H1 (cell line): Measurements from ENCODE around the gene EXOC2. TPM values are rescaled to one million over a fixed set of nuclear protein-coding genes. Genes with fewer than 3 reads are reported as not detected.
"Not testable (repeated sequence)": the region's sequence is repeated elsewhere in the genome, so short reads cannot be mapped to it uniquely, and the experiment has no call there.

Experiments
- CTCF ChIA-PET: fragments of 300-600 bp; sonication (Branson Sonifier 250); formaldehyde crosslinking; loops from one replicate; lab custom pipeline; 2021; ENCODE audit not compliant: partially characterized antibody; lab: Charles Lee
- POLR2A ChIA-PET: fragments of 300-600 bp; sonication (Branson Sonifier 250); formaldehyde crosslinking; loops from one replicate; lab custom pipeline; 2021; ENCODE audit warnings: inconsistent platforms; ENCODE audit not compliant: partially characterized antibody; lab: Charles Lee
- DNase-seq, 2 experiments: peaks; one replicate each; pipeline versions ENCODE4 v3.0.0 to v3.0.0-alpha.2; 2010 to 2022; ENCODE audit warnings: low spot score in 2 of 2, low read depth in 1 of 2, mixed read lengths in 1 of 2
- FAIRE-seq: peaks from 2 replicates; lab custom pipeline; 2011; peaks lifted over from hg19 to GRCh38; lab: Jason Lieb, UNC
- H2AFZ ChIP-seq: 2 replicates; pipeline ENCODE4 v1.8.1; 2012; ENCODE audit warnings: low read length, inconsistent platforms
- H2AK5ac ChIP-seq: 2 replicates; pipeline ENCODE4 v1.6.1; 2013; ENCODE audit warnings: low read depth, low read length
- H2BK120ac ChIP-seq: replicated peaks from 2 replicates; pipeline ENCODE3; 2013; ENCODE audit warnings: low read depth, low read length, inconsistent platforms
- H2BK12ac ChIP-seq: 2 replicates; pipeline ENCODE4 v1.6.1; 2013; ENCODE audit warnings: low read depth, low read length
- H2BK15ac ChIP-seq: 2 replicates; pipeline ENCODE4 v1.6.1; 2013; ENCODE audit warnings: low read length
- H2BK20ac ChIP-seq: 2 replicates; pipeline ENCODE4 v1.6.1; 2013; ENCODE audit warnings: low read length
- H2BK5ac ChIP-seq: 2 replicates; pipeline ENCODE4 v1.6.1; 2013; ENCODE audit warnings: low read depth, low read length
- H3K14ac ChIP-seq: 2 replicates; pipeline ENCODE4 v1.6.1; 2013; ENCODE audit warnings: inconsistent platforms; ENCODE audit not compliant: insufficient read length
- H3K18ac ChIP-seq: 2 replicates; pipeline ENCODE4 v1.6.1; 2013; ENCODE audit warnings: low read length; ENCODE audit errors: extremely low read depth
- H3K23ac ChIP-seq: 2 replicates; pipeline ENCODE4 v1.6.1; 2013; ENCODE audit warnings: inconsistent platforms; ENCODE audit not compliant: insufficient read length
- H3K23me2 ChIP-seq: 2 replicates; pipeline ENCODE4 v1.6.1; 2013; ENCODE audit warnings: low read depth, low read length
- H3K27ac ChIP-seq: 2 replicates; pipeline ENCODE4 v1.6.1; 2011; ENCODE audit warnings: low read depth, low read length, inconsistent platforms
- H3K27me3 ChIP-seq, 4 experiments: replicated peaks in 1 of 4; 1 replicate in 1 of 4; 2 replicates in 3 of 4; pipeline versions ENCODE4 v1.6.1 to v1.8.1; 2011 to 2013; ENCODE audit warnings: low read length in 3 of 4, mild to moderate bottlenecking in 3 of 4, inconsistent platforms in 2 of 4, mixed read lengths in 2 of 4, moderate library complexity in 1 of 4; ENCODE audit not compliant: control insufficient read depth in 3 of 4, insufficient read depth in 3 of 4; ENCODE audit errors: extremely low read depth in 1 of 4
- H3K36me3 ChIP-seq, 4 experiments: 2 replicates each; pipeline versions ENCODE4 v1.6.1 to v1.8.1; 2011 to 2013; ENCODE audit warnings: mild to moderate bottlenecking in 4 of 4, low read length in 3 of 4, moderate library complexity in 2 of 4, control low read depth in 1 of 4, inconsistent platforms in 1 of 4; ENCODE audit not compliant: insufficient read depth in 4 of 4, control insufficient read depth in 2 of 4
- H3K4ac ChIP-seq: replicated peaks from 2 replicates; pipeline ENCODE3; 2013; ENCODE audit warnings: low read length, low read depth, mixed read lengths, inconsistent platforms; ENCODE audit not compliant: insufficient read length
- H3K4me1 ChIP-seq, 4 experiments: replicated peaks in 1 of 4; 1 replicate in 1 of 4; 2 replicates in 3 of 4; pipeline versions ENCODE4 v1.6.1 to v1.8.1; 2011 to 2013; ENCODE audit warnings: low read length in 3 of 4, inconsistent platforms in 2 of 4, mixed read lengths in 1 of 4; ENCODE audit not compliant: insufficient read depth in 4 of 4, control insufficient read depth in 3 of 4
- H3K4me2 ChIP-seq, 2 experiments: 2 replicates each; pipeline versions ENCODE4 v1.6.1 to v1.8.1; 2011 to 2013; ENCODE audit warnings: low read depth in 2 of 2, low read length in 2 of 2, control low read depth in 1 of 2, inconsistent platforms in 1 of 2, mild to moderate bottlenecking in 1 of 2; ENCODE audit not compliant: insufficient read depth in 1 of 2
- H3K4me3 ChIP-seq, 4 experiments: fragments of 200-600, 300-600 bp in 1 of 4; sonication (generic), shearing (Covaris generic), sonication (Bioruptor Twin) in 1 of 4; 2 replicates each; pipeline versions ENCODE4 v1.5.1 to v1.8.1; 2011 to 2016; ENCODE audit warnings: low read length in 4 of 4, low read depth in 3 of 4, control low read depth in 2 of 4, inconsistent platforms in 2 of 4, mild to moderate bottlenecking in 2 of 4, mixed read lengths in 1 of 4, moderate library complexity in 1 of 4; ENCODE audit not compliant: insufficient read depth in 2 of 4; ENCODE audit errors: extremely low read depth in 1 of 4
- H3K56ac ChIP-seq: replicated peaks from 2 replicates; pipeline ENCODE3; 2013; ENCODE audit warnings: low read depth, mild to moderate bottlenecking, mixed read lengths, low read length, inconsistent platforms; ENCODE audit not compliant: insufficient read length
- H3K79me1 ChIP-seq: 2 replicates; pipeline ENCODE4 v1.6.1; 2013; ENCODE audit warnings: low read depth, low read length, control low read depth
- H3K79me2 ChIP-seq, 2 experiments: 2 replicates each; pipeline versions ENCODE4 v1.6.1 to v1.8.1; 2012 to 2013; ENCODE audit warnings: low read length in 2 of 2, mild to moderate bottlenecking in 2 of 2, inconsistent platforms in 1 of 2; ENCODE audit not compliant: insufficient read depth in 2 of 2, control insufficient read depth in 1 of 2
- H3K9ac ChIP-seq, 4 experiments: replicated peaks in 1 of 4; 1 replicate in 1 of 4; 2 replicates in 3 of 4; pipeline versions ENCODE4 v1.6.1 to v1.8.1; 2011 to 2013; ENCODE audit warnings: low read depth in 3 of 4, low read length in 3 of 4, control low read depth in 2 of 4, mild to moderate bottlenecking in 2 of 4, moderate library complexity in 2 of 4, inconsistent platforms in 1 of 4; ENCODE audit errors: extremely low read depth in 1 of 4
- H3K9me3 ChIP-seq, 2 experiments: 2 replicates each; pipeline versions ENCODE4 v1.6.1 to v1.8.1; 2012 to 2013; ENCODE audit warnings: mild to moderate bottlenecking in 2 of 2, moderate library complexity in 2 of 2, control low read depth in 1 of 2, inconsistent platforms in 1 of 2, low read depth in 1 of 2, low read length in 1 of 2, mixed read lengths in 1 of 2; ENCODE audit not compliant: insufficient read depth in 2 of 2
- H4K20me1 ChIP-seq, 2 experiments: replicated peaks in 1 of 2; 2 replicates each; pipeline versions ENCODE3 to v1.8.1; 2011 to 2013; ENCODE audit warnings: inconsistent platforms in 2 of 2, low read length in 2 of 2, mild to moderate bottlenecking in 1 of 2; ENCODE audit not compliant: insufficient read depth in 2 of 2, control insufficient read depth in 1 of 2
- H4K5ac ChIP-seq: 2 replicates; pipeline ENCODE4 v1.6.1; 2013; ENCODE audit warnings: low read length, low read depth, mixed read lengths, inconsistent platforms; ENCODE audit not compliant: insufficient read length
- H4K8ac ChIP-seq: 2 replicates; pipeline ENCODE4 v1.8.0; 2013; ENCODE audit warnings: mild to moderate bottlenecking, moderate library complexity, low read length, inconsistent platforms; ENCODE audit not compliant: insufficient read depth; ENCODE audit errors: extremely low read depth
- H4K91ac ChIP-seq: replicated peaks from 2 replicates; pipeline ENCODE3; 2013; ENCODE audit warnings: low read length, mixed read lengths, inconsistent platforms; ENCODE audit not compliant: insufficient read length
- WGBS, 2 experiments: shearing (Covaris generic) in 1 of 2; methylation state at CpG; one replicate each; pipeline versions ENCODE4 v1.1.6 to v1.1.7; 2013 to 2015; ENCODE audit warnings: low lambda C conversion rate in 2 of 2, mixed read lengths in 2 of 2, inconsistent platforms in 1 of 2, low coverage in 1 of 2, missing lambda C conversion rate in 1 of 2; ENCODE audit not compliant: insufficient replicate concordance in 2 of 2, insufficient coverage in 1 of 2, insufficient read length in 1 of 2; ENCODE audit errors: extremely low coverage in 1 of 2, missing lambda C conversion rate in 1 of 2; 5-methylcytosine and 5-hydroxymethylcytosine counted together
- polyA plus RNA-seq, 7 experiments: library from polyadenylated mRNA; depleted of rRNA in 3 of 7; stranded (reverse) in 5 of 7; unstranded in 2 of 7; fragments of >200 nt in 5 of 7; fragments of 200-250 nt in 2 of 7; gene quantifications; 1 replicate in 5 of 7; 2 replicates in 1 of 7; 4 replicates in 1 of 7; pipeline versions ENCODE4 v1.2.1 to v1.2.3, GENCODE V29; 2011 to 2013; ENCODE audit warnings: missing spikeins in 2 of 7, mixed read lengths in 2 of 7
- total RNA-seq: library from RNA; stranded (reverse); fragmentation: NEBNext Ultra II Directional; extraction: Animal tissue kit (Norgen Biotek cat#: 25700); gene quantifications from 2 replicates; pipeline ENCODE4 v1.2.1, GENCODE V29; 2021

The EXOC2 gene
- total and polyA plus RNA-seq, 2 of the 8 experiments (the other 6 are each of a cell fraction or from before 2014, with no cell fraction given): 25.5 to 44.4 TPM

DNA sequence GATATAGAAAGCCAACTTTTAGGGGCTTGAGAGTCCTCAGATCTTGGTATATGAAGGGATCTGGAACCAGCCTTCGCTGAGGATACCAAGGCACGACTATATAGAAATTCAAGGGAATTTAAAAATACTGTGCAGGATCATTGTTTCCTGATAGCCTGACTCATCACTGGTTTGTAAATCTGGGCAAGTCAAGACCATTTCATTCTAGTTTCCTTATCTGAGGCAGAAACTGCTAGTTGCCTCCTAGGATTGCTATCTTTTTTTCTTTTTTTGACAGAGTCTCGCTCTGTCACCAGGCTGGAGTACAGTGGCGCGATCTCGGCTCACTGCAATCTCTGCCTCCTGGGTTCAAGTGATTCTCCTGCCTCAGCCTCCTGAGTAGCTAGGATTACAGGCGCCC, 131.6 kb downstream of the EXOC2 start:
- H4K5ac ChIP-seq, H3K18ac ChIP-seq, CTCF ChIA-PET, H3K23me2 ChIP-seq, H3K4me2 ChIP-seq, H3K4me3 ChIP-seq, H3K9ac ChIP-seq, H2BK20ac ChIP-seq, H3K79me2 ChIP-seq, H2BK12ac ChIP-seq, FAIRE-seq, DNase-seq, H3K4me1 ChIP-seq, POLR2A ChIA-PET, H2BK5ac ChIP-seq, H3K27ac ChIP-seq, H3K4ac ChIP-seq, H3K56ac ChIP-seq, H4K20me1 ChIP-seq, H4K91ac ChIP-seq, H2AK5ac ChIP-seq, H3K9me3 ChIP-seq, H4K8ac ChIP-seq, H3K27me3 ChIP-seq, H3K79me1 ChIP-seq, H2BK120ac ChIP-seq, H2BK15ac ChIP-seq, H3K14ac ChIP-seq, H2AFZ ChIP-seq, H3K23ac ChIP-seq: not testable (repeated sequence)
- 97% methylated on average over 7 of the region's 7 CpGs; no CpG with 5 or more reads in 1 of the 2 experiments for WGBS, 2 experiments
- H3K36me3 ChIP-seq: peaks cover 3 to 42% (median 13%) of the 10 kb centered on the region in 4 experiments; a peak in 6 of 8 replicates
